Right cardiac atrium (tissue), 5 donors: ENCODE measurements around the gene ZNF764. TPM values are rescaled to one million over a fixed set of nuclear protein-coding genes. Genes with fewer than 3 reads are reported as not detected.
A peak's percentile ranks its signal among the peaks of the same experiment; 100 is the strongest.
"Not testable (repeated sequence)": the region's sequence is repeated elsewhere in the genome, so short reads cannot be mapped to it uniquely, and the experiment has no call there.

Experiments
- ATAC-seq, 2 donors: fragments of 200-7000 bp; cut with Tn5 transposase; one replicate each; pipeline versions ENCODE4 v1.8.0 to v1.9.1; 2020; ENCODE audit warnings: moderate library complexity in 2 of 2, mild to moderate bottlenecking in 1 of 2
- DNase-seq, 3 donors: peaks; one replicate each; pipeline ENCODE4 v3.0.0-alpha.2; 2020
- H3K27ac ChIP-seq: one replicate; pipeline ENCODE4 v1.5.1; 2013; ENCODE audit warnings: mild to moderate bottlenecking, low read length, control low read depth, moderate library complexity
- H3K27me3 ChIP-seq: one replicate; pipeline ENCODE4 v1.6.1; 2013; ENCODE audit not compliant: control insufficient read depth, insufficient read depth
- H3K4me1 ChIP-seq: one replicate; pipeline ENCODE4 v1.6.1; 2013; ENCODE audit warnings: low read length; ENCODE audit not compliant: control insufficient read depth, insufficient read depth
- H3K4me3 ChIP-seq: one replicate; pipeline ENCODE4 v1.5.1; 2013; ENCODE audit warnings: low read length, control low read depth
- H3K9me3 ChIP-seq: one replicate; pipeline ENCODE4 v1.6.1; 2013; ENCODE audit warnings: low read length; ENCODE audit not compliant: control insufficient read depth
- WGBS: extraction: QIAGEN DNeasy Blood & Tissue Kit; methylation state at CpG from one replicate; pipeline ENCODE4 v1.1.7; 2013; 5-methylcytosine and 5-hydroxymethylcytosine counted together
- intact Hi-C, 4 donors: fragments of 100-400 bp; cut with DNase I; formaldehyde crosslinking; loops; one replicate each; pipeline versions ENCODE4 v1.11.0 to v1.14.0; 2022 to 2023
- polyA plus RNA-seq: library from polyadenylated mRNA; stranded (reverse); fragments of 200-250 nt; gene quantifications from one replicate; pipeline ENCODE4 v1.2.3, GENCODE V29; 2013
- total RNA-seq, 4 donors: library from RNA; stranded (reverse); fragmentation: NEBNext Ultra II Directional; extraction: Animal tissue kit (Norgen Biotek cat#: 25700); gene quantifications; one replicate each; pipeline ENCODE4 v1.2.1, GENCODE V29; 2021
- donor health status: healthy with polysubstance abuse.
- donor health status: DM: no; HTN: yes; CAD: no.
- donor health status: DM: no; HTN: no; CAD: no.
- donor health status: DM: no; HTN: yes; CAD: no; lungs with severe emphysema.
- donor health status: DM: yes; HTN: yes; CAD: no.

Gene ZNF764
- total and polyA plus RNA-seq, 5 donors = 7.0 to 12.5 (median 12.2) TPM

DNA sequence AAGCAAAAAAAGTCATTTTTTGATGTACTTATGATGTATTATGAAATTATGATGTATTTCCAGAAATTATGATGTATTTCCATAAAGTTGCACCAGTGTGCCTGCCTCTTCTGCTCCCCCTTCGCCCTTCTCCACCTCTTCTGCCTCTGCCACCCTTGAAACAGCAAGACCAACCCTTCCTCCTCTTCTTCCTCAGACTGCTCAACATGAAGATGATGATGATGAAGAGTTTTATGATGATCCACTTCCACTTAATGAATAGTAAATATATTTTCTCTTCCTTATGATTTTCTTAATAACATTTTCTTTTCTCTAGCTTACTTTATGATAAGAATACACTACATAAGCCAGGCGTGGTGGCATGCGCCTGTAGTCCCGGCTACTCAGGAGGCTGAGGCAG, 34.7 kb upstream of the ZNF764 start:
- DNase-seq (no peak), ATAC-seq (no peak)
- WGBS = 95% methylated on average over 4 of the region's 4 CpGs
- no peak overlapping the region for H3K4me3 ChIP-seq
- no peaks in the 10 kb centered on the region for H3K4me1 ChIP-seq
- no peaks in the 10 kb centered on the region for H3K27me3 ChIP-seq
- intact Hi-C loops = no loop called here
- no peak overlapping the region for H3K27ac ChIP-seq
- H3K9me3 ChIP-seq = no peaks in the 10 kb centered on the region

DNA sequence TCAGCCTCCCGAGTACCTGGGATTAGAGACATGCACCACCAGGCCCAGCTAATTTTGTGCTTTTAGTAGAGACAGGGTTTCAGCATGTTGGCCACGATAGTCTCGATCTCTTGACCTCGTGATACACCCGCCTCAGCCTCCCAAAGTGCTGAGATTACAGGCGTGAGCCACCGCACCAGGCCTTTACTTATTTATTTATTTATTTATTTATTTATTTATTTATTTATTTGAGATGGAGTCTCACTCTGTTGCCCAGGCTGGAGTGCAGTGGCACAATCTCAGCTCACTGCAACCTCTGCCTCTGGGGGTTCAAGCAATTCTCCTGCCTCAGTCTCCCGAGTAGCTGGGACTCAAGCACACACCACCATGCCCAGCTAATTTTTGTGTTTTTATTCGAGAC, 32.7 kb upstream of the ZNF764 start:
- H3K9me3 ChIP-seq, H3K4me3 ChIP-seq: not testable (repeated sequence)

DNA sequence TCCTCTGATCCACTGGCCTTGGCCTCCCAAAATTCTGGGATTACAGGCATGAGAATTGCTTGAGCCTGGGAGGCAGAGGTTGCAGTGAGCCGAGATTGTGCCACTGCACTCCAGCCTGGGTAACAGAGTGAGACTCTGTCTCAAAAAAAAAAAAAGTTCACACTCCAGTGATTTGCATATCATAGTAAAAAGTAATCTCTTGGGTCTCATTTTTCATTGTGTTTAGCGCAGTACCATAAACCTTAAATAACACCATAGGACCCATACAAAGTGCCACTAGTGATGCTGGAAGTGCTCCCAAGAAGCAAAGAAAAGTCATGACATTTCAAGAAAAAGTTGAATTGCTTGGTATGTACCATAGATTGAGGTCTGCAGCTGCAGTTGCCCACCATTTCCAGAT, 31.4 kb upstream of the ZNF764 start:
- not testable (repeated sequence) for ATAC-seq, H3K9me3 ChIP-seq, H3K27me3 ChIP-seq, DNase-seq, H3K27ac ChIP-seq, H3K4me3 ChIP-seq, H3K4me1 ChIP-seq
- intact Hi-C loops = loop anchor here in 1 of 4 donors (10.0 kb wide), 1 partner anchor 55 kb away; the partner anchor contains the start of gene ZNF747
- 93% methylated on average over 2 of the region's 2 CpGs for WGBS

More for the DNA sequence above, 32.7 kb upstream of the ZNF764 start:
- ATAC-seq, H3K27me3 ChIP-seq, intact Hi-C loops, DNase-seq, H3K27ac ChIP-seq, H3K4me1 ChIP-seq: not testable (repeated sequence)
- WGBS = 97% methylated on average over 9 of the region's 9 CpGs

DNA sequence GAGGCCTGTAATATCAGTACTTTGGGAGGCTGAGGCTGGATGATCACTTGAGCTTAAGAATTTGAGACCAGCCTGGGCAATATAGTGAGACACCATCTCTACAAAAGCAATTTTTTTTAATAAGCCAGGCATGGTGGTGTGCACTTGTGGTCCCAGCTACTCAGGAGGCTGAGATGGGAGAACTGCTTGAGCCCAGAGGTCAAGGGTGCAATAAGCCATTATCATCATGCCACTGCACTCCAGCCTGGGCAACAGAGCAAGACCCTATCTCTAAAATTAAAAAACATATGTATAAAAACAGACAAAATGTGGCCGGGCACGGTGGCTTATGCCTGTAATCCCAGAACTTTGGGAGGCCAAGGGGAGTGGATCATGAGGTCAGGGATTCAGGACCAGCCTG, 30.5 kb upstream of the ZNF764 start:
- no peaks in the 10 kb centered on the region for H3K9me3 ChIP-seq
- ATAC-seq (no peak), DNase-seq (no peak)
- no peaks in the 10 kb centered on the region for H3K27me3 ChIP-seq
- H3K4me1 ChIP-seq = no peaks in the 10 kb centered on the region
- WGBS = 90% methylated on average over 2 of the region's 2 CpGs
- intact Hi-C loops = loop anchor here in 1 of 4 donors (10.0 kb wide), 1 partner anchor 54 kb away; the partner anchor contains the start of gene ZNF747
- no peak overlapping the region for H3K27ac ChIP-seq
- H3K4me3 ChIP-seq = no peak overlapping the region

DNA sequence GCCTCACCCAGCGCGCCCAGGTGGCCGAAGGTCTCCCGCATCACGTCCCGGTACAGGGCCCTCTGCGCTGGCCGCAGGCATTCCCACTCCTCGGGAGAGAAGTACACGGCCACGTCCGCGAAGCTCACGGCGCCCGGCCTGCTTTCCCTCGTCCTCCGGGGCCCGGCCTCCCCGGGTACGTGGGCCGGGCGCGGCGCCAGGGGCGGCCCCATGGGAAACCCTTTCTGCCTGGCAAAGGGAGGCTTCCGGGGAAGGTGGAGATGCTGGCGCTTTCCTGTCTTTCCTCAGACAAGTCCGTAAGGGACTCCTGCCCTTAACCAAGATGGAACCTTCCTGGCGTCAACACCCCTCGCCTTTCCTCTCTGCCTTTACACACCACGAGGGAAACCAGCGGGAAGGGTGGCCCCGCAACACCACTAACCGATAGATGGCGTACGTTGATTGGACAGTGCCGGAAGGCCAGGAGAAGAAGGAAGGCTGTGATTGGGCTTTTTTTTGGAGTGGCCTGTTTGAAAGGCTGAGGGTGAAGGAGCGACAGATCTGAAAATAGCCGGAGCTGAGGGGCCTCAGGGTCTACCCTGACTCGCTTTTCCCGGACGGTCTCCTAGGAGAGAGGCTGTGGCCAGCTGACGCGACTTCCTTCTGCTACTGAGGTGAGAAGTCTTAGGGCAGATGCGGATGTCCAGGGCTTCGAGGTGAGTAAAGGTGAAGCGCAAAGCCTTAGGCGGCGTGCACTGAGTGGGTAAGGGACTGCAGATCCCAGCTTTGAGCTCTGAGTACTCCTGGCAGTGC, 27.4 kb upstream of the ZNF764 start, which contains the start of gene ZNF785:
Gene ZNF785, minus strand, starts transcription at position 298 of the 792 bp plus-strand sequence. Its CDS starts 86 bp downstream, at position 212.
- peak; percentile 97 to 98 (median 97) for DNase-seq
- peak within 1 kb of the TSS; percentile 86 for H3K27ac ChIP-seq
- intact Hi-C loops = loop anchor here in 1 of 4 donors (10.0 kb wide), 1 partner anchor 51 kb away; the partner anchor contains the start of gene ZNF747
- H3K27me3 ChIP-seq = no peaks in the 10 kb centered on the region
- no peaks in the 10 kb centered on the region for H3K4me1 ChIP-seq
- peak within 1 kb of the TSS; percentile 49 for H3K4me3 ChIP-seq
- peak; percentile 98 to 99 for ATAC-seq
- no peaks in the 10 kb centered on the region for H3K9me3 ChIP-seq
- under 1% methylated on average over 50 of the region's 50 CpGs for WGBS

DNA sequence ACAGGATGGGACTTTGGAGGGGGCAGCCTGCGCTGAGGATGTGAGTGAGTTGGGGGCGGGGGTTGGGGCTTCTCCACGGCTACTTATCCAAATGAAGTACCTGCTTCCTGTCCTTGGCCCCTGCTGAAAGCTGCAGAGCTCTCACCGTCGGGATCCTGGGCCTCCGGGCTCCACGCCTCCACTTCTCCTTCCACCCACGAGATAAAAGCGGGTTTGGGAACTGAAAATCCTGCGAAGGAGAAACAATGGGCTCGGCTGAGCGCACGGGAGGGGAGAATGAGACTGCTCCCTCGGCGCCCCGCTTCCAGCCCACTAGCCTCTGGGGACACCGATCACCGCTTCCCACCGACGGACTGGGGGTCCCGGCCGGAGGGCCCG, 26.8 kb upstream of the ZNF764 start:
- intact Hi-C loops = loop anchor here in 1 of 4 donors (10.0 kb wide), 1 partner anchor 50 kb away; the partner anchor contains the start of gene ZNF747
- WGBS = under 1% methylated on average over 23 of the region's 23 CpGs
- peak in 1 of 3 donors; percentile 24 for DNase-seq
- H3K27me3 ChIP-seq = no peaks in the 10 kb centered on the region
- peak overlapping the region; percentile 49 for H3K4me3 ChIP-seq
- ATAC-seq = no peak
- H3K4me1 ChIP-seq = no peaks in the 10 kb centered on the region
- no peaks in the 10 kb centered on the region for H3K9me3 ChIP-seq
- H3K27ac ChIP-seq = peak overlapping the region; percentile 71

DNA sequence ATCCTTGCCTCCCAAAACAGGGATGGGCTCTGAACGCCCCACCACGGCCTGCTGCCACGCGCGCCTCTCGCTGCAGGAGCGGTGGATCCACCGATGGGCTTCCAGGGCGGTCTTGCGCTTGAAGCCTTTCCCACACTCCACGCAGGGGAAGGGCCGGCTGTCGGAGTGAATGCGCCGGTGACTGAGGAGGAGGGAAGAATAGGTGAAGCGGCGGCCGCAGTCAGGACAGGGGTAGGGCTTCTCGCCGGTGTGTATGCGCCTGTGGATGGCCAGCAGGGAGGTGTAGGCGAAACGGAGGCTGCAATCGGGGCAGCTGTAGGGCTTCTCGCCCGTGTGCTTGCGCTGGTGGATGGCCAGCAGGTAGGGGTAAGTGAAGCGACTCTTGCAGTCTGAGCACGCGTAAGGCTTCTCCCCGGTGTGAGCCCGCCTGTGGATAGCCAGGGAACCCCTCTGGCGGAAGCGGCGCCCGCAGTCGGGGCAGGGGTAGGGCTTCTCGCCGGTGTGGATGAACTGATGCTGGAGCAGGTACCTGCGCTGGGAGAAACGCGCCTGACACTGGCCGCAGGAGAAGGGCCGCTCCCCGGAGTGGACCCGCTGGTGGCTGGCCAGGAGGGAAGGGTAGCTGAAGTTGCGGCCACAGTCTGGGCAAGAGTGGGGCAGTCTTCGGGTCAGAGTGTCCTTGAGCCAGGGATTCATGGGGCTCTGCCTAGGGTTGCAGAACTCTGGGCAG, 24.6 kb upstream of the ZNF764 start:
- intact Hi-C loops = loop anchor here in 1 of 4 donors (10.0 kb wide), 1 partner anchor 48 kb away; the partner anchor contains the start of gene ZNF747
- no peak for DNase-seq

DNA sequence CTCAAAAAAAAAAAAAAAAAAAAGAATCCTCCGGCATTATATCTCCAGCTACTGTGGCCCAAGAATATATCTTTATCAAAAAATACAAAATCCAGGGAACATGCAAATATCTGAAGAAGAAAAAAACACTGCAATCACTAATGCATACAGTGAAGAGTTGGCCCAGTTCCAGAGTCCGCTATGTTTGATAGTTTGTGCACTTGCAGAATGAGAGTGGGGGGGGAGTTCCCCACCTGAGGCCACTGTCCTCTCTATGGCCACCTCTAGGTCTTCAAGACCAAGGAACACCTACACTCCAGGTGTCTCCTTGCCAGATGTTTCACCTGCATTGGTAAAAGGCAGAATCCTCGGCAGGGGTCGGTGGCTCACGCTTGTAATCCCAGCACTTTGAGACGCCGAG, 23.3 kb upstream of the ZNF764 start:
- intact Hi-C loops = loop anchor here in 1 of 4 donors (10.0 kb wide), 1 partner anchor 47 kb away; the partner anchor contains the start of gene ZNF747
- ATAC-seq = no peak
- Histone ChIP-seq H3K27ac (no peak overlapping the region), H3K9me3 (no peaks in the 10 kb centered on the region), H3K4me3 (no peak overlapping the region), H3K4me1 (no peaks in the 10 kb centered on the region), H3K27me3 (no peaks in the 10 kb centered on the region)
- no peak for DNase-seq
- WGBS = 84% methylated on average over 7 of the region's 7 CpGs

More for the DNA sequence above, 24.6 kb upstream of the ZNF764 start:
- Histone ChIP-seq H3K9me3 (no peaks in the 10 kb centered on the region), H3K27ac (no peak overlapping the region), H3K4me1 (no peaks in the 10 kb centered on the region), H3K4me3 (no peak overlapping the region), H3K27me3 (no peaks in the 10 kb centered on the region)
- 96% methylated on average over 48 of the region's 48 CpGs for WGBS
- ATAC-seq = no peak

DNA sequence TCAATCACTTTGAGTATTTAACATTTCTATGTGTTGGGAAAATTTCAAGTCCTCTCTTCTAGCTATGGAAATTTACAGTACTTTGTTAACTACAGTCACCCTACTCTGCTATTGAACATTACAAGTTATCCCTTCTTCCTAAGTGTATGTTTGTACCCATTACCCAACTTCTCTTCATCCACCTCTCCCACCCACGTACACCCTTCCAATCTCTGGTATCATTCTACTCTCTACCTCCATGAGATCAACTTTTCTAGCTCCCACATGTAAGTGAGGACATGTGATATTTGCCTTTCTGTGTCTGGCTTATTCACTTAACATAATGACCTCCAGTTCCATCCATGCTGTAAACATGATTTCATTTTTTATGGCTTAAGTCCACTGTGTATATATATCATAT, 16.5 kb upstream of the ZNF764 start:
- Histone ChIP-seq H3K27me3 (no peaks in the 10 kb centered on the region), H3K4me1 (no peaks in the 10 kb centered on the region), H3K9me3 (no peaks in the 10 kb centered on the region), H3K4me3 (no peak overlapping the region), H3K27ac (no peak overlapping the region)
- ATAC-seq (no peak), DNase-seq (no peak)
- 85% methylated on average over 1 of the region's 1 CpG for WGBS
- intact Hi-C loops = no loop called here

DNA sequence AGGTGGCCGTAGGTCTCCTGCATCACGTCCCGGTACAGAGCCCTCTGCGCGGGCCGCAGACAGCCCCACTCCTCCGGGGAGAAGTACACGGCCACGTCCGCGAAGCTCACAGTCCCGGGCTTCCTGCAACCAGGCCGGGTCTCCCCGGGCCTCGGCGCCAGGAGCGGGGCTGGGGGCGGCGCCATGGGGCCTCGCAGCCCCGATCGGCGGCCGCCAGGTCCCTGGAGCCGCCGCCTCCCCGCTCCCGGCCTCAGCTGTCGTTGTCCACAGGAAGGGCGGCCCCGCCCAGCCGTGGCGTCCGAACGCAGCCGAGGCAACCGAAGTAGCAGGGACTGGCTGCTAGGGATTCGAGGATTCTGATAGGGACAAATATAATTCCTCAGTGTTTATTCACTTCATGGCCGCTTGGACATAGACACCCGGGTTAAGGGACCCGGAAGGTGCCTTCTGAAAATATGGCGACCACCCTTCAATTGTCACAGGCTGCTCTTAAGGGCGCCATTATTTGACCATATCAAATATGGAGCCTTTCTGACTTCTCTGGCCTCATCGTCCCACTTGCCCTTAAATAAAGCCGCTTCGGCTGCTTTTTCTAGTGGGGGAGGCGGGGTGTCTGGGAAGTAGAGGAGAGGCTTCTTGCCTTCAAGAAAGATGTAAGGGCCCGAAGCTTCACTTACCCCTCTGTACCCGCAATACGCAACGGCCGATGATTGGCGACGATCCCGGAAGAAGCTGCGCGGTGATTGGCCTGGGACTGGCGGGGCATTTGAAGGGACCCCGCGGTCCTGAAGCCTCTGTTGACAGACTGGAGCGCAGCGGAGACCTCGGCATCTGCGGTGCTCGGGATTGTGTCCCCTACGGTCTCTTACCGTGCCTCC, 13.5 kb upstream of the ZNF764 start, which contains the start of gene ZNF688:
Gene ZNF688, minus strand, starts transcription at position 270 of the 878 bp plus-strand sequence. Its CDS starts 85 bp downstream, at position 185.
- intact Hi-C loops = no loop called here
- Histone ChIP-seq H3K27ac (peak within 1 kb of the TSS; percentile 97), H3K27me3 (no peaks in the 10 kb centered on the region), H3K4me1 (no peaks in the 10 kb centered on the region), H3K4me3 (peak within 1 kb of the TSS; percentile 66), H3K9me3 (no peaks in the 10 kb centered on the region)
- under 1% methylated on average over 67 of the region's 67 CpGs for WGBS
- DNase-seq (peak; percentile 96 to 98 (median 98)), ATAC-seq (peak; percentile 92 to 94)
